Testis (tissue), 2 donors: ENCODE results near the gene KLK7.

Experiments
- CTCF ChIP-seq, 3 experiments: fragments of 450-650 bp in 2 of 3; fragments of 200-600 bp in 1 of 3; sonication (generic) in 1 of 3; IDR thresholded peaks; one replicate each; pipeline ENCODE4 v1.5.1; 2016 to 2019; ENCODE audit warnings: antibody characterized with exemption in 3 of 3, mild to moderate bottlenecking in 2 of 3, moderate library complexity in 1 of 3
- POLR2A ChIP-seq: fragments of 450-650 bp; IDR thresholded peaks from one replicate; pipeline ENCODE4 v1.6.1; 2017; ENCODE audit warnings: antibody characterized with exemption, mild to moderate bottlenecking, moderate library complexity

GRCh38 chr19:51023946-51024345 lies 40.2 kb upstream of the KLK7 start:
- no peak for TF ChIP-seq POLR2A
- TF ChIP-seq CTCF (IDR thresholded peaks at IDR 0.05) = no peak
